SKM-1 treated with dmso at 0.1 percent for 144 hours (cell line): ENCODE results near the gene EPM2AIP1.
A peak's percentile ranks its signal among the peaks of the same experiment; 100 is the strongest.
"Not testable (repeated sequence)": the region's sequence is repeated elsewhere in the genome, so short reads cannot be mapped to it uniquely, and the experiment has no call there.

Experiments used
- DNase-seq: peaks from one replicate; lab custom pipeline; 2025; ENCODE audit not compliant: unreplicated experiment; lab: John Stamatoyannopoulos, UW

The EPM2AIP1 gene

GRCh38 chr3:36992806-36993325, at the start of gene EPM2AIP1:
TSS of gene EPM2AIP1 (minus strand) at chr3:36993131. CDS start at chr3:36993077, 54 bp downstream.
- no peak for DNase-seq

DNA sequence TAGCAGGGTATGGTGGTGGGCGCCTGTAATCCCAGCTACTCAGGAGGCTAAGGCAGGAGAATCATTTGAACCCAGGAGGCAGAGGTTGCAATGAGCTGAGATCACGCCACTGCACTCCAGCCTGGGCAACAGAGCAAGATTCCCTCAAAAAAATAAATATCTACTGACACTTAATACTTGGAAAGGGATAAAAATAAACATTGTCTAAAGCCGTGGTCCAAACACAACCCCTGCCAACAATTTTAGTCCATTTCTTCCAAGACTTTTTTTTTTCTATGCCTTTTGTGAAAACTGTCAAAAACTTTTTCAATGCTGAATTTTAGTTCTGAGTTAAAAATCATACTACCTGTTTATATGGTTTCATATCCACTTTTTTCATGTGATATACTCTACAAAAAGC, 49.8 kb upstream of the EPM2AIP1 start:
- not testable (repeated sequence) for DNase-seq

- no peak for DNase-seq
Measured at GRCh38 chr3:37041546-37042195, 48.7 kb upstream of the EPM2AIP1 start.

GRCh38 chr3:37040231-37040630, 47.3 kb upstream of the EPM2AIP1 start:
- no peak for DNase-seq

GRCh38 chr3:37039161-37039846, 46.4 kb upstream of the EPM2AIP1 start:
- no peak for DNase-seq

- no peak for DNase-seq
Measured at GRCh38 chr3:37037352-37037751, 44.4 kb upstream of the EPM2AIP1 start.

DNA sequence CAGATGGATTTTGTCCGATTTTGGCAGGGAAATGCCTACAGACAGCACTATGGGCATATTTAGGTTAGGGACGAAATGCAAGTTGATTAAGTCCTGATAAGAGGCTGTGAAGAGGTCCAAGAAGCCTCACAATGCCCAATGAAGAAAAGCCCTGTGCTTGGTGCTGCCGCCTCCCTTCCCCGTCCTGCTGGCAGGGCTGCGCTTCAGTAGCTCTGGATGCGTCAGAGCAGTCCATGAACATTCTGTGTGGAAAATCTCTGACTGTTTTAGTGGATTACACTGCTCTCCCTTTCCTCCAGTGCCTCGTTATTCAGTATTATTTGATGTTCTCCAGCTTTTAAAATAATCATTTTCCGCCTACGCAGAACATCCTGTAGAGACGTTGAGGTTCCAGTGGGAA, 40.0 kb upstream of the EPM2AIP1 start:
- DNase-seq = no peak

- DNase-seq = no peak
Measured at GRCh38 chr3:37031096-37031682, 38.3 kb upstream of the EPM2AIP1 start.

GRCh38 chr3:37030588-37030987, 37.7 kb upstream of the EPM2AIP1 start:
- no peak for DNase-seq

- DNase-seq = no peak
Measured at GRCh38 chr3:37029516-37030163, 36.7 kb upstream of the EPM2AIP1 start.

DNA sequence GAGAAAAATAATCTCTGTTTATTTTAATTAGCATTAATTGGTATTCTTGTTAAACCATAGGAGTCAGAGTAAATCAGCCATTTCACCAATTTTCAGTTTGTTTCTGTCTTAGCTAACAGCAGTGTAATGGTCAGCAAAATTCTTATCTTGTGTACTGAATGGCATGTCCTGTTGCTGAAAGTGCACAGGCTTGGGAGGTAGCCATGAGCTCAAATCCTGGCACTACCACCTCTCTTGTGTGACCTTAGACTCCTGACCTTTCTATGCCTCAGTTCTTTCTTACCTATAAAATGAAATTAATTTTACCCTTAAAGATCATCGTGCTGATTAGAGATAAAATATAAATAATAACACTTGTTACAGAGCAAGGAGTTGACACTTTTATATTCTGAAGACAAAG, 36.2 kb upstream of the EPM2AIP1 start:
- DNase-seq = no peak

- no peak for DNase-seq
Measured at GRCh38 chr3:37028329-37028728, 35.4 kb upstream of the EPM2AIP1 start.

GRCh38 chr3:37026851-37027250, 33.9 kb upstream of the EPM2AIP1 start:
- DNase-seq = no peak

GRCh38 chr3:37025561-37026335, 32.8 kb upstream of the EPM2AIP1 start:
- DNase-seq = no peak

- DNase-seq = peak; percentile 90
Measured at GRCh38 chr3:37024820-37025405, 32.0 kb upstream of the EPM2AIP1 start.

DNA sequence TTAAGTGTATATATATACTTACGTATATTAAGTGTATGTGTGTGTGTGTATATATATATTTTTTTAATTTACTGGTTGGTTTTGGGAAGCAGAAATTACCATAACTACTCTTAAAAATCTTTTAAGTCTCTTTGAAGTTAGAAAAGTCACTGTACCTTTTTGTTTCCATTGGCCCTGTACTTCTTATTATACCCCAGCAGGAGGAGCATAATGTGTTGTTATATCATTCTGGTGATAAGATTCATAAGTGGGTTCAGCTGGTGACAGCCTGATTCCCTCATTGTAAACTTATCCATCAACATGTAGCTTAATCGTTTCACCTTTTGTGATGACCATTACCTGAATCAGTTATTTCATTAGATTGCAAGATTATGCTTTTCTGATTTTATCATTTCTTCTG, 31.2 kb upstream of the EPM2AIP1 start:
- no peak for DNase-seq

- no peak for DNase-seq
Measured at GRCh38 chr3:37017683-37018082, 24.8 kb upstream of the EPM2AIP1 start.

- DNase-seq = no peak
Measured at GRCh38 chr3:37016903-37017302, 24.0 kb upstream of the EPM2AIP1 start.

DNA sequence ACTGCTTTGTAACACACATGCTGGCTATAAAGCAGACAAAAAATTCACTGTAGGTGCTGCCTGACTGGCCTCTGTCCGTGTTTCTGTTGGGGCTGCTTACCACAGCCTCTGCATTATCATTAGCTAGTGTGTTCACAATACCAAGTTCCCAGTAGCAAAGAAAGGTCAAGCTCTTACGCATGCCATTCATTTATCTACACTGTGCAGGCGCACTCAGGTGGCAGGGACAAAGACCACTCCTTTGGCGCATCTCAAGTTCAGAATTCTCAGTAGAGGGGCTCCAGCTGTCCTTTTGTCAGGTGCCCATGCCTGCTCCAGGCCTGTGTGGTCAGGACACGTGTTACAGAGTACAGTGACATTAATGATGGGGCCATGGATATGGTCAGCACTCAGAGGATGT, 22.7 kb upstream of the EPM2AIP1 start:
- DNase-seq = no peak

DNA sequence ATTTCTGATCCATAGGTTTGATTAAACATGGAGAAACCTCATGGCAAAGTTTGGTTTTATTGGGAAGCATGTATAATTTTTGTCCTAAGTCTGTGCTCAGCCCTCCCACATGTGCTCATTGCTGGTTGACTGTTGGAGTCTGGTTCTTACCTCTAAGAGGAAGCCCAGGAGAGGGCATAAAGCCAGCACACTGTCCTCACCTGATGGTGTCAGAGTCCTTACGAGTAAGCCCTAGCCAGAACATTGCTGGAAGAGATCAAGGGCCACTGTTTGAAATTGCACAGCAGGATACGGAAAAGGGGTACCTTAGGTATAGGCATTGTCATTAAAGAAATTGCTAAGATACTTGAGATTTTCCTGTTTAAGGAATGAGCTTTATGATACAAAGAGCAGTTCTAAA, 21.7 kb upstream of the EPM2AIP1 start:
- no peak for DNase-seq
